NCI-H774 (cell line): ENCODE data around the gene MRC1.

Experiments
- DNase-seq: peaks from one replicate; lab custom pipeline; 2025; lab: John Stamatoyannopoulos, UW

The MRC1 gene

DNA sequence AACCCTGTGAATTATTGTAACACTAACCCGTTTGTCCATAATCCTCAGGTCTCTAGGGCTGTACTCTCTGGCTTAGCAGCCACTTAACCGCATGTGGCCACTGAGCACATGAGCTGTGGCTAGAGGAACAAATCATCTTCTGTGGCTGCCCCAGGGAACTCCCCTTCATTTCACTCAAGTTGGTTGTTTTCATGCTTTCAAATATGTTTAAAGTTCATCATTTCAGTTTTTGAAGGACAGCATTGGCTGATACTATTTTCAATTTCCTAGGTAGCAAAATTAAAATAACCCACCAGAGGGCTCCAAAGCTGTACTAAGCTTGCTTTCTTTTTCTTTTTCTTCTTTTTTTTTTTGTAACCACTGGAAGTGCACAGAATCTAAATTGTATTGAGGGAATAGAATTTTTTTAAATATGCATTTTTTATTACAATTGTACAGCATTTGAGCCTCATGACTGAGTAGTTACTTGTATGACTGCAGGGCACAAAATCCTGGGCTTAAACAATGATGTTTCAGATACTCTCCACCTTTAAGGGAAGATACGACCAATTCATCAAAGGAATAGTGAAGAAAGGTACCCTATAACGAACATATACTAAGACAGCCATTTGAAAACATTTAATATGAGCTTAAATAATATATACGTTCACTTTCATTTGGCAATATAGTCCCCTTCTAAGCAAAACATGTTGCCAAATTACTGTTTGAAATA, 38.6 kb downstream of the MRC1 start:
- DNase-seq, result no peak

DNA sequence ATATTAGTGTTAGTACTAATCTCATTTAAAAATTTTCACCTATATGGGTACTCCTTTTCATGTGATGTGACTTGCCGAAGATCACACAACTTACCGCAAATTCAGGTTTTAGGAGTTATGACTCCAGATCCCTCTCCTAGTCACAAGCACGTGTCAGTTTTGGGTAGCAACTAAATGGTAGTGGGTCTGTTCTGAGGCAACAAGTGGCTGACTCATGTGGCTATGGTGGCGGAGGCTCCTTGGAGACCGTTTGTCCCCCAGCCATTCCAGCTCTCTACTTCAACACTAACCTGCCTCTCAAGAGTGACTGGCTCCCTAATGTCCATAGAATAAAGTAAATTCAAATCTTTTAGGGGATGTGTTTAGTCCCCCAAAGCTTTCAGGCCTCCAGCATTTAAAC, 39.5 kb downstream of the MRC1 start:
- DNase-seq, result no peak

DNA sequence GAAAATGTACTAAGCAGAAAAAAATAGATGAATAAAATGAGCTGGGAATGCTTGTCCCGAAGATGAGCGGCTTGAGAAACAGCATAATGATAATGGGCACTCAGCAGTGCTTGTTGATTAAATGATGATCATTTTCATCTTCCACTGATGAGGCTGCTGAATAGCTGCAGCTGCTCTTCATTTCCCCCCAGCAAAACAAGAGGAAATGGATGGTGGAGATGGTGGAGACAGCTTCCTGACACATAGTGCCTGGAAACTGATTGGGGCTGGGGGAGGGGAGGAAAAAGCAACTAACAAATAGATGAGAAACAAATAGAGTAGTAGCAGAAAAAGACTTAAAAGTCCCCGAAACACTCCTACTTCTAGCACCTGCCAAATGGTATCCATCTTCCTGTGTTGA, 41.4 kb downstream of the MRC1 start:
- no peak for DNase-seq

DNA sequence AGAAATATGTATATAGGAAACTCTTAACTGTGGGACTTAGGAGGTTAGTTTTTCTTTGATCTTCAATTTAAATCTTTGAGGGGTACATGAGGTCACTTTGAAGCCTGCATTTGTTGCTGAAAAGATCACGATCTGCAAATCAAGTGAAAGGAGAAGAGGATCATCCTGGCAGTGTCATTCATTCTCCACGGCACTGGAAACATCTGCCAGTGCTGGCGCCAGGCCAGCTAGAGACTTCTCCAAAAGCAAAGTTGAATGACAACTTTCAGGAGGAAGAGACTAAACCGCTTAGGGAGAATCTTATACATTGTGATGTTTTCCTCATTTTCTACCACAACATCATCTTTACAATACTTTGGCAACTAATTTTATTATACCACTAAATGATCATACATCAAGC, 42.5 kb downstream of the MRC1 start:
- DNase-seq, result no peak

DNA sequence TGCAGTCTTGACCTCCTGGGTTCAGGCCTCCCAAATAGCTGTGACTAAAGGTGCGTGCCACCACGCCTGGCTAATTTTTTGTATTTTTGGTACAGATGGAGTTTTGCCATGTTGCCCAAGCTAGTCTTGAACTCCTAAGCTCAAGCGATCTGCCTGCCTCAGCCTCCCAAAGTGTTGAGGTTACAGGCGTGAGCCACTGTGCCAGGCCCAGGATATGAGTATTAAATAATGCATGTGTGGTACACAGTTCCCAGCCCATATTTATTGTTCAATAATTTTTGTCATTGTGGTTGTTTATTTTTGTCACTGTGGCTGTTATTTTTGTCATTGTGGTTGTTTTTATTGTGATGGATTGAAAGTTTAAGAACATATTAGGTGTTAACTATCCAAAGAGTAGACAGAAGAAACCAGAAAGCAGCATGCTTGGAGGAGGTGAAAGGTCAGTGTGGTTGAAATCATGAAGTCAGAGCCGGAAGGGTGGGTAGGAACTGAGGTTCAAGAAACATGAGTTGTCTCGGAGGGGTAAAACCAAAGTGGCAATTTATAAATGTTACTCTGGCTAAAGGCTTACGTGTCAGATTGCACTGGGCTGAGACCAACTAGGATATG, 45.0 kb downstream of the MRC1 start:
- DNase-seq, result no peak

DNA sequence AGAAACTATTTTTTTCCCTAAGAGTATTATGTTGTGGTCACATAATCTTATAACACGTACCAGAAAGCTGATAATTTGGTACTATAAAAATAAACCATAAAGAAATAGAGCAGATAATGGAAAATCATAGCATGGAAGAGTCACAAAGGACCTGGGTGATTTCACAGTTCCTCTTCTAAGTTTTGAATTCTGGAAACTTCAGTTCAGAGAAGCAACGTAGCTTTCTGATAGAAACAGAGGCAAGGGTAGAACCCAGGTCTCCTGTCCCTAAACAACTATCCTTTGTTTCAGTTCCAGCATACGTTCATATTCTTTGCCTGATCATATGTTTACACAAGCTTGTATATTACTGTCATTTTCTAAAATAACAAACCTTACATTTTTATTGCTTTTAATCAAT, 47.9 kb downstream of the MRC1 start:
- DNase-seq, result no peak

DNA sequence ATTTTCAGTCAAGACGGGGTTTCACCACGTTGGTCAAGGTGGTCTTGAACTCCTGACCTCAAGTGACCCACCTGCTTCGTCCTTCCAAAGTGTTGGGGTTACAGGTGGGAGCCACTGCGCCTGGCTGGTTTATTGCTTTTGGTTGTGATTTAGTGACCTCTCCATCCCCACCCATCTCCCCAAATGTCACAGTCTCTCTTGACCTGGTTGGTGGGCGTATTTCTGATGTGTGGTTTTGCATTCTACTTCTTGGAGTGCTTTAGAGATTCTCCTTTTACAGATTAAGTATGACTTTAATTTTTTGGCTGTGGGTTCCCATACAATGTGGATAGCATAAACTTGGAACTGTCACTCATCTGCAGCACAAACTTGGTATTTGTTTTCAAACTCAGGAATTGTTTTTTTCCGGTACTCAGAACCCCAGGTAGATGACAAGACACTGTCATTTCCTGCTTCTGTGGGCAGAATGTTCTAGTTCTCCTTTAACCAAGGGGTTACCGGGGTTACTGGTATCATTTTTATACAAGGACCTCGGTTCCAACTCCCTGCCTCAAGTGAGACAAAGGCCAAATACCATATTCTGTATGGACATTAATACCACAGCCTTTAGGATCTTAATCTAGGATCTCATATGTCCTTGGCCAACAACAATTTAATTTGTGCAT, 50.5 kb downstream of the MRC1 start:
- no peak for DNase-seq

DNA sequence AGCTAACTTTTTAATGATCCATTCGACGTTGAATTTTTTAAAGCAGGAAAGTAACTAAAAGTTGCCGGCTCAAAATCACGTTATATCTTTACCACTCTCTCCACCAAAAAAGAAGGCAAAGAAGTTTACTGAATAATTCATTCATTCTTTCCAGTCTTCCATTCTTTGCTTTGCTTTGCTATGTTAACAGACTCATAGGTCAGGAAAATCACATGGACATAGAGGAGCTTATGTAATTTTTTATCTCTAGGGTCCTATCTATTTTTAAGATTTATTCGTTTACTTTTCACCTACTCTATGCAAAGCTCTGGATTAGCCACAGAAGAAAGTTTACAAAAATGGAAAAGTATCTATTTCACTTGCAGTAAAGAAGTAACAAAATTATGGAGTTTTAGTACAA, 52.6 kb downstream of the MRC1 start:
- DNase-seq, result no peak

DNA sequence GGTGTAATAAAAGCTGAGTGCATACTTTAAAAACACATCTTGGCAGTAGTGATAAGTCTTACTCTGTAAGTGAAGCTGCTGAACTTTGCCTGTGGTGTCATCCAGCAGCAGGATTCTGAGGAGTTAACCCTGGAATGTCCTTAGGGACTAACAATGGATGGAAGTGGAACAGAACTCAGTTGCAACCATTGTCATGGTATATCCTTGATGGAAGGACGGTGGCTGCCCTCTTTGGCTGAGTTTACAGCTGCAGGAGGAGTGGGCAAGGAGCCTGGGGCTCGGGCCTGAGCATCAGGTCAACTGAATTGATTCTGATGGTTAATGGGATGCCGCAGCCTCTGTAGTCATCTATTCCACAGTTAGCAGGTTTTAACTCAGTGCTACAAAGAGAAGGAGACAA, 56.2 kb downstream of the MRC1 start:
- DNase-seq, result no peak

DNA sequence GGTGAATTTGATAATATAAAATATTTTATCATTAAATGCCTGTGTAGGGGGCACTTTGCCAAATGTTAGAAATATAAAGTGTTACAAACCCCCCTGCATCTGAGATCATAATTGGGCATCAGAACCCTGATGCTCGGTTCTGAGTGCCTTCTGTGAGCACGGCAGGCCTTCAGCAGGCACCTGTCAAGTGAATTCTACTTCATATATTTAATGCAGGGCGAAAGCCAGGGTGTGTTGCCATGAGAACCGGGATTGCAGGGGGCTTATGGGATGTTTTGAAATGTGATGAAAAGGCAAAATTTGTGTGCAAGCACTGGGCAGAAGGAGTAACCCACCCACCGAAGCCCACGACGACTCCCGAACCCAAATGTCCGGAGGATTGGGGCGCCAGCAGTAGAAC, 57.2 kb downstream of the MRC1 start:
- DNase-seq, result no peak

DNA sequence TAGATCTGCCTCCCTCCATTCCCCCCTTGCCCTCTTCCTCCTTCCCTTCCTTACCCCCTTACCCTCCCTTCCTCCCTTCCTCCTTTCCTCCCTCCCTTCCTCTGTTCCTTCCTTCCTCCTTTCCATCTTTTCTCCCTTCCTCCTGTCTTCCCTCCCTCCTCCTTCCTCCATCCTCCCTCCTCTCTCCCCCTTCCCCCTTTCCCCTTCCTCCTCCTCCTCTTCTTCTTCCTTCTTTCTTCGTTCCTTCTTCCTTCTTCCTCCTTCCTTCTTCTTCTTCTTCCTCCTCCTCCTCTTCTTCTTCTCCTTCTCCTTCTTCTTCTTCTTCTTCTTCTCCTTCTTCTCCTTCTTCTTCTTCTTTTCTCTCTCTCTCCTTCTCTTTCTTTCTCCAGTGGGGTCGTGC, 57.9 kb downstream of the MRC1 start:
- DNase-seq, result no peak

DNA sequence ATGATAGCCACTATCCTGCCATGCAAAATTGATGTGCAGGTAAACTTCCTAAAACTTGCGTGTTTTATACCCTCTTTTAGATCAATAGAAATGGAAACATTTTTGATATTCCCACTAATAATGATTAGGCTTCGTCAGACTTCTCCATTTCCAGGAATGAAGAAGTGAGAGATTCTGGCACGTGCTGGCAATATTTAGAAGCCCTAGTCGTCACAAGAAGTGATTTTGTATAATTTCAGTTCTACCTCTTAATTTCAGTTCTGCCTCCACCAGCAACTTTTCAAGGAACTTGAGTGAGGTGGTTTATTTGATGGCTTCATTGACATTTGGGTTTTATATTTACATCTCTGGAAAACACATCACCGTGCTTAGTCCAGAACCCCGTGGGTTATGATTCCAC, 61.9 kb downstream of the MRC1 start:
- no peak for DNase-seq

DNA sequence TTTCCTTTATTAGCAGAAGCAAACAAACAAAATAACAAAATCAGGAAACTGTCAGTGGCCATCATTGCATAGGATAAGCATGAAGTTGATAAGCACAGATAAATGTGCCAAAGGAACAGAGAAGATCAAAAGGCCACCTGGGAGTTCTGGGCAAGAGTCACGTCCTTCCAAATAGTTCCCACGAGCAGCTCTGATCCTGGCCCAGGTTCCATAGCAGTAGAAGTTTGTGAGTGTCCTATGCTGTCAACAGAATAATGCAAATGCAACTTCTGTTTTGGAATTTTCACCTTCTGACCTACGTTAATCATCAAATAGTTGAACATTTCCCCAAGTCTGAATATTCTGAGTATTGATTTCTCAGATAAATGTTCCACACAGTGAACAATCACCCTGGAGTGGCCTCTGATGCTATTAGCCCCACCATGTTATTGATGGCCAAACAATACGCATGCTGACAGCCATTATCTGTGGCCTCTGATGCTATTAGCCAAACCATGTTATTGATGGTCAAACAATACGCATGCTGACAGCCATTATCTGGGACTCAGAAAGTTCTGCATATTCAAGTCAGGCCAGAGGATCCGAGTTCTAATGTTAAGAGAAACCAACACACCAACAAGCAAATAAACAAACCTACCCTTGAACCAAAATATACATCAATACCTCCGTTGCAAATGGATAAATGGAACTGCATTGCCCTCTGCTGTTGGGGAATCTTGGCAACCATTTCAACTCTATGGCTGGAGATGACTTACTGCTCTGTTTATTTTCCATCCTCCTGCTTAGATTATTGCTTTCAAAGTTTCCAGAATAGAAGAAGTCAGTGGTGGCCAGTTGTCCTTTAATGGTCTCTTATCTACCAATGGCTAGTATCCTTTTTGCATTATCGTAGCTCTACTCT, 63.3 kb downstream of the MRC1 start:
- no peak for DNase-seq

DNA sequence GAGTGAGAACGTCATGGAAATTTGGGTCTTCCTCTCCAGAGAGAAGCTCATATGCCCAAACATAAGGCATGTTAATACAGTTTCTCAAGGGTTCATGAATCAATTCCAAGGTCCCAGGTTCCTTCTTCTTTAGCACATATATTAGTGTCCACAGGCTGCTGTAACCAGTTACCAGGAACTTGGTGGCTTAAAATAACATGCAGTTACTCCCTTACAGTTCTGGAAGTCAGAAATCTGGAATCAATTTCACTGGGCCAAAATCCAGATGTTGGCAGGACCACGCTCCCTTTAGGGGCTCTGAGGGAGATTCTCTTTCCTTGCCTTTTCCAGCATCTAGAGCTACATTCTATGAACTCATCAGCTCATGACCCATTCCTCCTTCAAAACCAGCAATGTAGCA, 64.8 kb downstream of the MRC1 start:
- no peak for DNase-seq

DNA sequence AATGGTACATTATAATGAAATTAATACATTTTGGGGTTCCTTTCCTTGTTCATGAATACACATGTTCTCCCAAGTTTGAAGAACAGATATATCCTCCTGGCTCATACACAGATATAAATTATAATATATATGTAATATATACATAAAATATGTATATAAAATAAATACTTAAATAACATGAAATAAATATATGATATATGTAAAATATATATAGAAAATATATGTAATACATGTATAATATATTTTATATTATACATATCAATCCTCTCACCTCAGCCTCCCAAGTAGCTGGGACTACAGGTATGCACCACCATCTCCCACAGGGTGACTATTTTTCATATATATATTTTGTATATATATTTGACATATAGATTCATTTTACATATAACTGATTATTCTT, 68.0 kb downstream of the MRC1 start:
- no peak for DNase-seq

DNA sequence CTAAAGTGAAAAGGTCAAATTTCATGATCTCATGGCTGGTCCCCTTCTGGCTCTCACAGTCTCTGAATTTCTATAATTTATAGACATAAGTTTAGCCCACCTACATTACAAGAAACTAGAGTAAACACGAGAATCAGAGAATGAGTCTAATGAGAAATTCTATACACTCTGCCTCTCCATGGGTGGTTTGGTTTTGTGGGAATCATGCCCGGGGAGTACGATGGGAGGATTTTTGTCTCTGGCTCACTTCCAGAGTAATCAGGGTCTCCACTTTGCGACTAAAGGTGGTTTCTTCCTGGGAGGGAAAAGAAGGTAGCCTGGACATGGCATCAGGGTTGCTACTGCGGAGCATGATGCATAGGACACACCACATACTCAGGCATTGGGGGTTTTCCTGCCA, 69.7 kb downstream of the MRC1 start:
- no peak for DNase-seq

DNA sequence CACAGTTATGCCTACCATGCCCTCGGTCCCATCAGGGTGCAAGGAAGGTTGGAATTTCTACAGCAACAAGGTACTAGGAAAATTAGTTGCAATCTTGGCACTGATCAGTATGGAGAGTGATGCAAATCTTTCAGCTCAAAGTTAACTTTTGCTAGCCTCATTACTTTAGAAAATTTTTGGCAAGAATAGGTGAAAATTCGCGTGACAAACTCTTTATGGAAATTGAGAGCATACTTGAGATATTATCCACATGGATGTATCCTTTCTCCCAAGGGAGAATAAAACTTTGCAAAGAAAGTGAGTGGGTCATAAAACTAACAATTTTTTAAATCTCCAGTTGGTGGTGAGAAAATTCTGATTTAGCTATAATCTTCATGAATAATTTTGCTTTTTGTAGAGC, 71.5 kb downstream of the MRC1 start:
- DNase-seq, result no peak

DNA sequence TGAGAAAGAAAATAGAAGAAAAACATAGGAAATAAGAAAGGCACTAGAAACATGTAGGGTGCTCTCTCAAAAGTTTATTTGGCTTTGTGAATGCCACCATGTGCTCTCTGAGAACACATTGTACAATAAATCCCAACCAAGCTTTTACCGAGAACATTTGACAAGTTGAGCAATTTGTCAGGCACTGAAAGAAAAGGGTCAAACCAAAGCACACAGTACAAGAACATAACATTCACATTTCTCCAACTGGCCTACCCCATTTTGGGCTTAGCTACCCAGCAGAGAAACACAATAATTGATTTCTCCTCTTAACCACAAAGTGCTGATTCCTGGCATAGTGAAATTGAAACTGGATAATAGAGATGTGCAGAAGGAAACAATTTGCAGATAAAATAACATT, 73.4 kb downstream of the MRC1 start:
- DNase-seq, result no peak

DNA sequence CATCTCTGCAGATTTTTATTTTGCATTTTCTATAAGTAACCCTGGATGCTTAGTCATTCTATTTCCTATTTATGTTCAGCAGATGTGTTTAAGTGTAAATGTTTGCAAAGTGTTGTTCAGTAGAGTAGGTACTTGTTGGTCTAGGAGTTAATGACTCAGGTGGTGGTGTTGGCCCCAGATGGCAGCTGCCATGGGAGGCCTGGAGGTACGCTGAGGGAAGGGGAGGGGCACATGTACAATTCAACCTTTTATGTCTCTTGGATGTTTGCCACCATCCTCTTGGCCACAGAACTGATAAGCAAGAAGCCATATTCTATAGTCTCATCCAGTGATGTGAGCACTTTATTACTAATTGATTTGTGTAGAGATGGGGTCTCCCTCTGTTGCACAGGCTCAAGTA, 74.5 kb downstream of the MRC1 start:
- no peak for DNase-seq

DNA sequence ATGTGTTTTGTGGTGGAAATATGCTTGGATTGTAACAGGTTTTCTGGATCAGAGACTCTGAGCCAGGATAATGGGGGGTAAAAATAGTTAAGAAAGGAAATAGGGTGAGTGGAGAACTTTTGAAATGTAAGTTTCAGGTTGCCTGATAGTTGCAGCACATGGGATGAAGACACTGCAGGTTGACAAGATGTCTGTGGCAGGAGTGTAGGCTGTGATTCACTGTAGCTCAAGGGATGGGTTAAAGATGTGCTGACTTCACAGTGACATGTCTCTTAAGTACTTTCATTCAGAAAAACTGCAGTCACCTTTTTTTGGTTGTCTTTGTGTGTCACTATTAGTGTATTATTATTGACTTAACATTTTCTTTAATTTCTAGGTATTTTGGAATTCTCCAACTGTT, 79.0 kb downstream of the MRC1 start:
- no peak for DNase-seq

DNA sequence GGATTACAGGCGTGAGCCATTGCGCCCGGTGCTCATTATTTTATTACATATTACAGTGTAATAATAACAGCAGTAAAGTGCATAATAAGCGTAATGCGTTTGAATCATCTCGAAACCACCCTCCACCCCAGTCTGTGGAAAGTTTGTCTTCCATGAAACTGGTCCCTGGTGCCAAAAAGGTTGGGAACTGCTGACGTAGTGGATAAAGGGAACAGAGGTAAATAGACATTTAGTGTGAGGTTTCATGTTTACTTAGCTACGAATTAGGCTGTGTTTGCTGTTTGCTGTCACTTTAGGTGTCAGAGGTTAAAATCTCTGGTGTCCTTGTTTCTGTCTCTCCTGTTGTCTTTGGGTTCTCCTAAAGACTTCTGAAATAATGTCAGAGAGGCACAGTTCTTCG, 82.3 kb downstream of the MRC1 start:
- no peak for DNase-seq

DNA sequence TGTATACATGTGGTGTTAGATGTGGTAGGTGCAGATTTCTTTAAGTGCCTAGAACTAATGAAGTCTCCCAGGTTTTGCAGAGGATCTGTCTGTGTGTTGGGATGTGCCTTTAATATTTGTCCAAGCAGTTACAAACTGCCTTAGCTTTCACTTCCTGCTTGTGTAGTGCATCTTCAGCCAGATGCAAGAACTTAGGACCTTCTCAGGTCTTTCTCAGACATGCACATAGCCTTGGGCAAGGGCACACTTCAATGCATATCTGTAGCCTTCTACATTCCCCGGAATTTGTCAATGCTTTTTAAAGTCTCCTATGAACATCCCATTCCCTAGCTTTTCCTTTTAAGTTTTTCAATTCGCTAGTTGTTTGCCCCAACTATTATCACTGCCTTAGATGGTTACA, 95.4 kb downstream of the MRC1 start:
- DNase-seq, result no peak

DNA sequence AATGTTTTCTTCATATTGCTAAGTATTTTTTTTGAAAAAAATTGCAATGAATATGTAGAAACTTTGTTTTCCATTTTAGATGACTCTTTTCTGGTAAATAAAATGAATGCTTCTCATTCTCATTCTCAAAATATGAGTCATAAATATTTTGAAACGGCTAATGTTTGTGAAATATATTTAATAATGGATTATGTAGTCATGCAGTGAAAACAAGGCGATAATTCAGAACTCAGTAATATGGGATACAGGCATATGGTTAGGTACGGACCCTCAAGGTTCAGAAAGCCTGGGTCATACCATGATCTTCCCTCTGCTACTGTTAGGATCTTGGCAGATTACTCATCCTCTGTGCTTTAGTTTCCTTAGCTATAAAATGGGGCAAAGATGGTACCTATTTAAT, 96.3 kb downstream of the MRC1 start:
- DNase-seq, result no peak
